Keratinocyte (primary cell): Measurements from ENCODE around the gene NGEF. TPM values are rescaled to one million over a fixed set of nuclear protein-coding genes. Genes with fewer than 3 reads are reported as not detected.
"Not testable (repeated sequence)": the region's sequence is repeated elsewhere in the genome, so short reads cannot be mapped to it uniquely, and the experiment has no call there.

Source experiments
- DNase-seq: peaks from one replicate; pipeline ENCODE4 v3.0.0-alpha.2; 2011; ENCODE audit warnings: low read depth, missing footprints, low spot score
- FAIRE-seq: peaks from 2 replicates; lab custom pipeline; 2011; peaks lifted over from hg19 to GRCh38; lab: Jason Lieb, UNC
- H2AFZ ChIP-seq: 2 replicates; pipeline ENCODE4 v1.6.0; 2012; ENCODE audit warnings: low read length, control low read depth, inconsistent platforms; ENCODE audit not compliant: control insufficient read depth
- H3K27ac ChIP-seq: 2 replicates; pipeline ENCODE4 v1.5.1; 2011; ENCODE audit warnings: low read length; ENCODE audit not compliant: control insufficient read depth, insufficient read depth
- H3K27me3 ChIP-seq: 3 replicates; pipeline ENCODE4 v1.6.0; 2011; ENCODE audit warnings: low read length; ENCODE audit not compliant: control insufficient read depth, insufficient read depth; ENCODE audit errors: extremely low read depth
- H3K36me3 ChIP-seq, 2 experiments: 2 replicates in 1 of 2; 3 replicates in 1 of 2; pipeline ENCODE4 v1.5.1; 2011; ENCODE audit warnings: low read length in 2 of 2, mild to moderate bottlenecking in 1 of 2; ENCODE audit not compliant: control insufficient read depth in 2 of 2, insufficient read depth in 2 of 2; ENCODE audit errors: extremely low read depth in 1 of 2
- H3K4me1 ChIP-seq: 3 replicates; pipeline ENCODE4 v1.5.1; 2011; ENCODE audit warnings: low read length; ENCODE audit not compliant: control insufficient read depth, insufficient read depth; ENCODE audit errors: extremely low read depth
- H3K4me2 ChIP-seq: 3 replicates; pipeline ENCODE4 v1.6.0; 2011; ENCODE audit warnings: low read depth, low read length; ENCODE audit not compliant: control insufficient read depth, insufficient read depth; ENCODE audit errors: extremely low read depth
- H3K4me3 ChIP-seq, 3 experiments: fragments of 200-600 bp in 1 of 3; sonication (generic) in 1 of 3; 2 replicates in 2 of 3; 3 replicates in 1 of 3; pipeline ENCODE4 v1.5.1; 2011 to 2016; ENCODE audit warnings: low read length in 3 of 3, mild to moderate bottlenecking in 3 of 3, control low read depth in 2 of 3, inconsistent platforms in 1 of 3, low read depth in 1 of 3, mixed read lengths in 1 of 3, mixed run types in 1 of 3, moderate library complexity in 1 of 3; ENCODE audit not compliant: control insufficient read depth in 2 of 3, insufficient read depth in 2 of 3; ENCODE audit errors: extremely low read depth in 1 of 3
- H3K79me2 ChIP-seq: 2 replicates; pipeline ENCODE4 v1.6.0; 2012; ENCODE audit warnings: low read length; ENCODE audit not compliant: control insufficient read depth, insufficient read depth
- H3K9ac ChIP-seq: 3 replicates; pipeline ENCODE4 v1.6.0; 2011; ENCODE audit warnings: low read length; ENCODE audit not compliant: control insufficient read depth, insufficient read depth; ENCODE audit errors: extremely low read depth
- H3K9me1 ChIP-seq: 3 replicates; pipeline ENCODE4 v1.6.0; 2011; ENCODE audit warnings: low read length; ENCODE audit not compliant: control insufficient read depth, insufficient read depth; ENCODE audit errors: extremely low read depth
- H3K9me3 ChIP-seq: 2 replicates; pipeline ENCODE4 v1.5.1; 2012; ENCODE audit warnings: low read depth, low read length; ENCODE audit not compliant: control insufficient read depth
- H4K20me1 ChIP-seq: 3 replicates; pipeline ENCODE4 v1.6.0; 2011; ENCODE audit warnings: low read length; ENCODE audit not compliant: control insufficient read depth, insufficient read depth; ENCODE audit errors: extremely low read depth
- CTCF ChIP-seq, 3 experiments: IDR thresholded peaks in 1 of 3; conservative IDR thresholded peaks in 1 of 3; optimal IDR thresholded peaks in 1 of 3; 2 replicates in 2 of 3; 3 replicates in 1 of 3; pipeline versions ENCODE3 to v1.5.1; 2011; ENCODE audit warnings: low read length in 3 of 3, mild to moderate bottlenecking in 3 of 3, moderate library complexity in 2 of 3, control low read depth in 1 of 3, inconsistent platforms in 1 of 3; ENCODE audit not compliant: insufficient read depth in 2 of 3; ENCODE audit errors: extremely low read depth in 1 of 3
- EZH2 ChIP-seq: IDR thresholded peaks from one replicate; pipeline ENCODE4 v1.6.1; 2012; ENCODE audit warnings: inconsistent platforms, mild to moderate bottlenecking, low read length, moderate library complexity
- dilution Hi-C: fragments of 300-500 bp; cut with MboI; formaldehyde crosslinking; loops from one replicate; pipeline ENCODE4 v1.7.0; 2020; ENCODE audit warnings: low sequenced_read_pairs; ENCODE audit not compliant: extremely low pct_ligation_motif_present
- polyA plus RNA-seq, 5 experiments: library from polyadenylated mRNA; depleted of rRNA in 3 of 5; stranded (reverse) in 3 of 5; stranded (forward) in 1 of 5; unstranded in 1 of 5; fragments of >200 nt; gene quantifications; 1 replicate in 1 of 5; 2 replicates in 3 of 5; 3 replicates in 1 of 5; pipeline versions ENCODE4 v1.2.1 to v1.2.3, GENCODE V29; 2011 to 2012; ENCODE audit warnings: missing spikeins in 2 of 5, low read depth in 1 of 5, low replicate concordance in 1 of 5

NGEF gene
- polyA plus RNA-seq, 1 donor (not counting 4 experiments of a cell fraction or from before 2014, with no cell fraction given) = 0.17 TPM

GRCh38 chr2:232854082-232854481 lies 159.0 kb downstream of the NGEF start:
- no peak overlapping the region for H3K27ac ChIP-seq
- no peak overlapping the region for H2AFZ ChIP-seq
- H3K9me1 ChIP-seq = no peaks in the 10 kb centered on the region
- H3K9ac ChIP-seq = no peak overlapping the region
- H4K20me1 ChIP-seq = no peaks in the 10 kb centered on the region
- no peaks in the 10 kb centered on the region for H3K27me3 ChIP-seq
- H3K79me2 ChIP-seq = no peaks in the 10 kb centered on the region
- H3K4me1 ChIP-seq = peaks cover 8% of the 10 kb centered on the region
- H3K4me3 ChIP-seq = no peak overlapping the region
- H3K9me3 ChIP-seq = no peaks in the 10 kb centered on the region
- peaks cover 25 to 31% of the 10 kb centered on the region in 2 experiments for H3K36me3 ChIP-seq
- peak; percentile 51 for FAIRE-seq
- TF ChIP-seq CTCF (optimal IDR thresholded peaks at IDR 0.05 in 1 of 3, IDR thresholded peaks at IDR 0.05 in 1 of 3, conservative IDR thresholded peaks at IDR 0.05 in 1 of 3; ENCODE audit: extremely low read depth in 1 of 3, insufficient read depth in 2 of 3, low read length in 3 of 3) = no peak
- TF ChIP-seq EZH2 = no peak
- no peak overlapping the region for H3K4me2 ChIP-seq
- DNase-seq = no peak
- dilution Hi-C loops = loop anchor here (25.0 kb wide), 1 partner anchor 383 kb away; no protein-coding TSS in a partner anchor

- no peaks in the 10 kb centered on the region for H3K9me1 ChIP-seq
- H3K27me3 ChIP-seq = no peaks in the 10 kb centered on the region
- no peak for FAIRE-seq
- DNase-seq = no peak
- no peak overlapping the region for H3K9ac ChIP-seq
- H3K36me3 ChIP-seq = peaks cover 26 to 37% of the 10 kb centered on the region in 2 experiments
- H3K4me1 ChIP-seq = peaks cover 8% of the 10 kb centered on the region
- no peak overlapping the region for H3K27ac ChIP-seq
- TF ChIP-seq EZH2 (no peak), CTCF (optimal IDR thresholded peaks at IDR 0.05 in 1 of 3, IDR thresholded peaks at IDR 0.05 in 1 of 3, conservative IDR thresholded peaks at IDR 0.05 in 1 of 3; ENCODE audit: extremely low read depth in 1 of 3, insufficient read depth in 2 of 3, low read length in 3 of 3) (no peak)
- no peak overlapping the region for H3K4me2 ChIP-seq
- no peaks in the 10 kb centered on the region for H4K20me1 ChIP-seq
- H3K9me3 ChIP-seq = no peaks in the 10 kb centered on the region
- dilution Hi-C loops = loop anchor here (25.0 kb wide), 1 partner anchor 385 kb away; no protein-coding TSS in a partner anchor
- H3K79me2 ChIP-seq = no peaks in the 10 kb centered on the region
- no peak overlapping the region for H2AFZ ChIP-seq
- no peak overlapping the region for H3K4me3 ChIP-seq
Measured at GRCh38 chr2:232852676-232853075, 160.4 kb downstream of the NGEF start.

- H3K79me2 ChIP-seq, H3K9me3 ChIP-seq, H3K27me3 ChIP-seq, H3K4me1 ChIP-seq, H4K20me1 ChIP-seq, DNase-seq, H3K27ac ChIP-seq, H3K9ac ChIP-seq, H3K4me2 ChIP-seq, FAIRE-seq, H2AFZ ChIP-seq, H3K9me1 ChIP-seq, H3K4me3 ChIP-seq: not testable (repeated sequence)
- peaks cover 23 to 37% of the 10 kb centered on the region in 2 experiments for H3K36me3 ChIP-seq
- dilution Hi-C loops = loop anchor here (25.0 kb wide), 1 partner anchor 385 kb away; no protein-coding TSS in a partner anchor
Measured at GRCh38 chr2:232852081-232852480, 161.0 kb downstream of the NGEF start.
